ENCODE results near the gene RNF4. TPM values are rescaled to one million over a fixed set of nuclear protein-coding genes. Genes with fewer than 3 reads are reported as not detected.
A peak's percentile ranks its signal among the peaks of the same experiment; 100 is the strongest.

Gene RNF4
- 173 and 195 TPM in 2 replicates for total RNA-seq (2013; cell fraction: nucleolus; rRNA removed)
- total RNA-seq (2014; rRNA removed), result 64.3 and 66.3 TPM in 2 replicates
- total RNA-seq (2014; rRNA removed; fragmentation: Illumina TruSeq; extraction: Trizol), result 65.0 and 68.2 TPM in 2 replicates
- 81.2 and 82.0 TPM in 2 replicates for total RNA-seq (2021)
- 41.0 TPM for polyA plus RNA-seq (2011; ENCODE audit: low read depth)
- 108 and 145 TPM in 2 replicates for polyA plus RNA-seq (2011; rRNA removed)
- polyA plus RNA-seq (2011; cell fraction: cytosol; rRNA removed), result 114 and 133 TPM in 2 replicates
- polyA plus RNA-seq (2011; cell fraction: nucleus; rRNA removed), result 80.2 and 87.1 TPM in 2 replicates
- polyA plus RNA-seq (2012), result 58.2 and 59.6 TPM in 2 replicates
- polyA plus RNA-seq (2014; fragmentation: Illumina TruSeq; extraction: Trizol), result 85.4 and 87.7 TPM in 2 replicates
- polyA plus RNA-seq (2014; fragmentation: Nextera tagmentation; extraction: Ambion mirVana), result 10 to 100 TPM; 34.9 to 53.2 TPM
- 69.8 and 70.9 TPM in 2 replicates for polyA plus RNA-seq (2014; rRNA removed)
- 10 to 100 TPM; 81.4 to 87.5 TPM for polyA plus RNA-seq (2016; fragmentation: Nextera tagmentation; extraction: Ambion mirVana)
- 120 and 122 TPM in 2 replicates for polyA minus RNA-seq (2011; rRNA and poly(A)+ RNA removed)
- polyA minus RNA-seq (2011; cell fraction: cytosol; rRNA and poly(A)+ RNA removed), result 52.4 and 63.9 TPM in 2 replicates
- 64.7 and 74.7 TPM in 2 replicates for polyA minus RNA-seq (2011; cell fraction: nucleus; rRNA and poly(A)+ RNA removed)
- percentile 94 among the genes with signal in this experiment for Bru-seq, nascent RNA
- percentile 93 among the genes with signal in this experiment for BruChase-seq, experiment 1, labeled RNA remaining after a 6-hour chase
- percentile 95 among the genes with signal in this experiment for BruChase-seq, experiment 2, labeled RNA remaining after a 2-hour chase
- long read RNA-seq, experiment 1, partial matches to known transcripts, result 0 of 81 reads
- long read RNA-seq, experiment 1, other reads (novel, unspliced or antisense), result 81 of 81 reads
- long read RNA-seq, experiment 2, partial matches to known transcripts, result 5 of 96 reads
- long read RNA-seq, experiment 2, other reads (novel, unspliced or antisense), result 91 of 96 reads

DNA sequence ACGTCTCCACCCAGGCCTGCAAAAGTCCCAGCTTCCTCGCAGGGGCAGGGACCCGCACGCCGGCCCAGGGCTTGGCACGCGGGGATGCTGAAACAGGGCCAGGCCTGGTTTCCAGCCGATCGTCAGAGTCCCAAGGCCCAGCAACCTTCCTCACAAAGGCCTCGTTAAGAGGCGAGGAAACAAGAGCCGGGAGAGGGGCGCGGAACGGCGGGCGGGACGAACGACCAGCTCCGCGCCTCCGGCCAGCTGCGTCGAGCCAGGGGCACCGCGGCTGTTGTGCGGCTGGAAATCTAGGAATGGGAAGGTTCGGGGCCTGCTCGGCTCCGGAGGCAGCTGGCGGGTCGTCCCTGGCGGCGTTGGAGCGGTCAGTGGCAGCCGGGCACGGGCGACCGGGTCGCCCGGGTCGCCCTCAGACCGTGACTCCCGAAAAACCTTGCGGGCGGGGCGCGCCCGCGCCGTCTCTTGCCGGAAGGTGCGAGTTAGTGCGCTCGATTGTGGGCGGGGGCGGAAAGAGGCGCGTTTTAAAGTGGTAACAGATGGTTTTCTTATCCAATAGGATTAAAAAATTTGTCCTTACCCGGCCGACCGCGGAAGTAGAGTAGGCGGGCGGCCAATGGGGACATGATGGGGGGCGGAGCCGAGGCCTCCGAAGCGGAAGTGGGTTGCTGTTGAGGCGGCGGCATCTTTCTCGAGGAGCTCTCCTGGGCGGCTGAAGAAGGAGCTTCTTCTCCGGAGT is at the start of gene RNF4:
Gene RNF4 (plus strand): TSS at position 651 of the 736 bp plus-strand sequence. CDS start 21,388 bp downstream, outside the sequence.
- SMC1A ChIA-PET (ENCODE audit: uncharacterized antibody, unreplicated experiment), result interaction anchor here (0.6 to 10.3 kb wide), 11 partner anchors 14 to 317 kb away, joined by 3 to 113 read pairs (median 4); partner anchors contain the start of gene FAM193A
- FAIRE-seq (peak; percentile 59), DNase-seq (ENCODE audit: low read depth, low spot score) (peak; percentile 88), ATAC-seq (peak; percentile 87)
- Histone ChIP-seq H3K9ac (ENCODE audit: control insufficient read depth, insufficient read depth, low read length) (peak within 1 kb of the TSS; percentile 99), H3K27me3 (replicated peaks in 1 of 2; ENCODE audit: control insufficient read depth in 2 of 2, insufficient read depth in 2 of 2, low read length in 1 of 2) (no peaks in the 10 kb centered on the region), H2AFZ (ENCODE audit: control insufficient read depth, low read depth, low read length) (peak within 1 kb of the TSS; percentile 86), H3K79me2 (ENCODE audit: control insufficient read depth, insufficient read depth, low read length) (peaks cover 60% of the 10 kb centered on the region), H4K20me1 (ENCODE audit: control insufficient read depth, insufficient read depth) (peaks cover 4% of the 10 kb centered on the region; the same call in 1 of the 2 replicates), H3K9me3 (replicated peaks; ENCODE audit: control insufficient read depth, insufficient read depth, low read length) (no peaks in the 10 kb centered on the region; the same call in 2 of the 3 replicates), H3K36me3 (ENCODE audit: control insufficient read depth in 2 of 2, insufficient read depth in 2 of 2, low read length in 1 of 2) (peaks cover 1 to 10% of the 10 kb centered on the region in 2 experiments; a peak in 3 of 4 replicates), H3K4me1 (ENCODE audit: control insufficient read depth, insufficient read depth, low read length) (peaks cover 3% of the 10 kb centered on the region), H3K4me2 (ENCODE audit: control insufficient read depth, insufficient read depth) (peak within 1 kb of the TSS; percentile 94), H3K27ac (ENCODE audit: control insufficient read depth, insufficient read depth) (peak within 1 kb of the TSS; percentile 98), H3K4me3 (peak within 1 kb of the TSS; percentile 99)
- in situ Hi-C loops (cut with MboI) (no loop called here), intact Hi-C loops (cut with micrococcal nuclease; ENCODE audit: unreplicated experiment) (loop anchor here (5.0 kb wide), 1 partner anchor 226 kb away; the partner anchor contains the start of genes HAUS3 and POLN)
- CTCF ChIA-PET, result interaction anchor here (0.7 to 2.4 kb wide), 9 partner anchors 14 to 254 kb away, joined by 3 to 10 read pairs (median 4); no protein-coding TSS in a partner anchor
- RAD21 ChIA-PET (ENCODE audit: unreplicated experiment), result interaction anchor here (0.6 to 4.9 kb wide), 22 partner anchors 8 to 495 kb away, joined by 3 to 47 read pairs (median 4); partner anchors contain the start of genes FAM193A, GRK4, HAUS3 and MXD4
- POLR2A ChIA-PET, result interaction anchor here (0.6 to 6.7 kb wide), 14 partner anchors 9 to 231 kb away, joined by 3 to 80 read pairs (median 4); partner anchors contain the start of genes FAM193A and MXD4
- TSS peak; percentile 72 for BruUV-seq (replicated peaks)
- 4% methylated on average over 67 of the region's 74 CpGs for WGBS (ENCODE audit: insufficient coverage, insufficient replicate concordance, low lambda C conversion rate, missing lambda C conversion rate)
- 0 out of 2 replicates have a peak, but pooled peaks have one; percentile 29 for TF ChIP-seq TARDBP (IDR thresholded peaks at IDR 0.05; ENCODE audit: borderline replicate concordance)
- TF ChIP-seq FOXK2 (IDR thresholded peaks at IDR 0.05), result no peak
- TF ChIP-seq RFX5 (IDR thresholded peaks at IDR 0.05; ENCODE audit: low read depth, low read length), result 0 out of 2 replicates have a peak, but pooled peaks have one; percentile 26
- TF ChIP-seq NFYB (IDR thresholded peaks at IDR 0.05; ENCODE audit: insufficient read depth, low read depth, low read length), result peak; percentile 89; the same call in 1 of the 2 replicates
- TF ChIP-seq PML (IDR thresholded peaks at IDR 0.05; ENCODE audit: low read length), result no peak
- no peak for TF ChIP-seq BCL11A (IDR thresholded peaks at IDR 0.05; ENCODE audit: low read depth, low read length)
- no peak for TF ChIP-seq ZBED1 (IDR thresholded peaks at IDR 0.05; ENCODE audit: borderline replicate concordance)
- TF ChIP-seq IKZF2 (IDR thresholded peaks at IDR 0.05), result peak in 1 of 2 experiments; percentile 37; a peak in 2 of 4 replicates
- TF ChIP-seq HDAC6 (IDR thresholded peaks at IDR 0.05; ENCODE audit: unreplicated experiment), result no peak
- TF ChIP-seq PAX5 (IDR thresholded peaks at IDR 0.05; ENCODE audit: borderline replicate concordance, low read depth, low read length), result peak; percentile 25; the same call in 1 of the 2 replicates
- no peak for TF ChIP-seq IRF4 (IDR thresholded peaks at IDR 0.05; ENCODE audit: low read depth, low read length)
- TF ChIP-seq SIN3A (IDR thresholded peaks at IDR 0.05; ENCODE audit: low read depth, low read length), result peak; percentile 66; the same call in 1 of the 2 replicates
- peak; percentile 88 to 96 for TF ChIP-seq BHLHE40 (IDR thresholded peaks at IDR 0.05; ENCODE audit: borderline replicate concordance in 1 of 2, low read depth in 2 of 2, low read length in 1 of 2)
- TF ChIP-seq, protein P1, sequence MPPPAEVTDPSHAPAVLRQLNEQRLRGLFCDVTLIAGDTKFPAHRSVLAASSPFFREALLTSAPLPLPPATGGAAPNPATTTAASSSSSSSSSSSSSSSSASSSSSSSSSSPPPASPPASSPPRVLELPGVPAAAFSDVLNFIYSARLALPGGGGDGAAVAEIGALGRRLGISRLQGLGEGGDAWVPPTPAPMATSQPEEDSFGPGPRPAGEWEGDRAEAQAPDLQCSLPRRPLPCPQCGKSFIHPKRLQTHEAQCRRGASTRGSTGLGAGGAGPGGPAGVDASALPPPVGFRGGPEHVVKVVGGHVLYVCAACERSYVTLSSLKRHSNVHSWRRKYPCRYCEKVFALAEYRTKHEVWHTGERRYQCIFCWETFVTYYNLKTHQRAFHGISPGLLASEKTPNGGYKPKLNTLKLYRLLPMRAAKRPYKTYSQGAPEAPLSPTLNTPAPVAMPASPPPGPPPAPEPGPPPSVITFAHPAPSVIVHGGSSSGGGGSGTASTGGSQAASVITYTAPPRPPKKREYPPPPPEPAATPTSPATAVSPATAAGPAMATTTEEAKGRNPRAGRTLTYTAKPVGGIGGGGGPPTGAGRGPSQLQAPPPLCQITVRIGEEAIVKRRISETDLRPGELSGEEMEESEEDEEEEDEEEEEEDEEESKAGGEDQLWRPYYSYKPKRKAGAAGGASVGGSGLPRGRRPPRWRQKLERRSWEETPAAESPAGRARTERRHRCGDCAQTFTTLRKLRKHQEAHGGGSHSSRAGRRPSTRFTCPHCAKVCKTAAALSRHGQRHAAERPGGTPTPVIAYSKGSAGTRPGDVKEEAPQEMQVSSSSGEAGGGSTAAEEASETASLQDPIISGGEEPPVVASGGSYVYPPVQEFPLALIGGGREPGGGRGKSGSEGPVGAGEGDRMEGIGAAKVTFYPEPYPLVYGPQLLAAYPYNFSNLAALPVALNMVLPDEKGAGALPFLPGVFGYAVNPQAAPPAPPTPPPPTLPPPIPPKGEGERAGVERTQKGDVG (CRISPR knock-in tag; IDR thresholded peaks at IDR 0.05), result no peak
- TF ChIP-seq KLF5 (IDR thresholded peaks at IDR 0.05; ENCODE audit: partially characterized antibody), result peak; percentile 35
- no peak for TF ChIP-seq HCFC1 (IDR thresholded peaks at IDR 0.05; ENCODE audit: low read length)
- no peak for TF ChIP-seq RELA (IDR thresholded peaks at IDR 0.05; ENCODE audit: borderline replicate concordance, partially characterized antibody)

All from GM12878 (cell line).